VCaP (cell line): ENCODE measurements around the gene PSMG4.
A peak's percentile ranks its signal among the peaks of the same experiment; 100 is the strongest.

Experiments
- H3K27ac ChIP-seq: fragments of 450-650 bp; 2 replicates; pipeline ENCODE4 v1.5.1; 2017
- CTCF ChIP-seq: fragments of 450-650 bp; conservative IDR thresholded peaks from 2 replicates; pipeline ENCODE4 v1.5.1; 2017; ENCODE audit warnings: mild to moderate bottlenecking, moderate library complexity

The PSMG4 gene

DNA sequence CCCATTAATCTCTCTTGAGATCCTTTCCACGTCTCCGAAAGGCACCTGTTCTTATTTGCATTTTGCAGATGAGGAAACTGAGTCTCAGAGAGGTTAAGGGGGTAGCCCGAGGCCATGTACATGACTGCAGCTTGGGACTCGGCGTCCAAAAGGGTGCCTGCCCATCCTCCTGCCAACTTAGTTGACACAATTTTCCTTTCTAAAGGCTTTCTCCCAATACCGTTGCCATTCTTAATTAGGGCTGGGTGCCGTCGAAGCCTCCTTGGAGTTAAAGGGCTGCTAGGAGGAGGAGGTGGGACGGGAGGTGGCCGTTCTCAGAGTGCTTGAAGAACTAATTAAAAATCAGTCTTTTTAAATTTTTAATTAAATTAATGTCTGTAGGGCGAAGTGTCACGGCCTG is 546 bp upstream of the PSMG4 start:
- H3K27ac ChIP-seq = peak overlapping the region; percentile 77; the same call in 1 of the 2 replicates
- TF ChIP-seq CTCF = no peak

GRCh38 chr6:3259491-3259958 is 778 bp downstream of the PSMG4 start:
- TF ChIP-seq CTCF = no peak
- H3K27ac ChIP-seq = peak overlapping the region; percentile 77

DNA sequence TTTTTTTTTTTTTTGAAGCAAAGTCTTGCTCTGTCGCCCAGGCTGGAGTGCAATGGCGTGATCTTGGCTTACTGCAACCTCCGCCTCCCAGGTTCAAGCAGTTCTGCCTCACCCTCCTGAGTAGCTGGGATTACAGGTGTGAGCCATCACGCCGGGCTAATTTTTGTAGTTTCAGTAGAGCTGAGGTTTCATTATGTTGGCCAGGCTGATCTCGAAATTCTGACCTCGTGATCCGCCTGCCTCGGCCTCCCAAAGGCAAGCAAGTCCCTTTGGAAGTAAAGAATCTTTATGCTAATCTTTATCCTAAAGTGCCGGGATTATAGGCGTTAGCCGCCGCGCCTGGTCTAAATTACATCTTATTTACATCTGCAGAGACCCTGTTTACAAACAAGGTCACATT is 1.5 kb downstream of the PSMG4 start:
- H3K27ac ChIP-seq = no peak overlapping the region; the same call in 1 of the 2 replicates
- no peak for TF ChIP-seq CTCF

DNA sequence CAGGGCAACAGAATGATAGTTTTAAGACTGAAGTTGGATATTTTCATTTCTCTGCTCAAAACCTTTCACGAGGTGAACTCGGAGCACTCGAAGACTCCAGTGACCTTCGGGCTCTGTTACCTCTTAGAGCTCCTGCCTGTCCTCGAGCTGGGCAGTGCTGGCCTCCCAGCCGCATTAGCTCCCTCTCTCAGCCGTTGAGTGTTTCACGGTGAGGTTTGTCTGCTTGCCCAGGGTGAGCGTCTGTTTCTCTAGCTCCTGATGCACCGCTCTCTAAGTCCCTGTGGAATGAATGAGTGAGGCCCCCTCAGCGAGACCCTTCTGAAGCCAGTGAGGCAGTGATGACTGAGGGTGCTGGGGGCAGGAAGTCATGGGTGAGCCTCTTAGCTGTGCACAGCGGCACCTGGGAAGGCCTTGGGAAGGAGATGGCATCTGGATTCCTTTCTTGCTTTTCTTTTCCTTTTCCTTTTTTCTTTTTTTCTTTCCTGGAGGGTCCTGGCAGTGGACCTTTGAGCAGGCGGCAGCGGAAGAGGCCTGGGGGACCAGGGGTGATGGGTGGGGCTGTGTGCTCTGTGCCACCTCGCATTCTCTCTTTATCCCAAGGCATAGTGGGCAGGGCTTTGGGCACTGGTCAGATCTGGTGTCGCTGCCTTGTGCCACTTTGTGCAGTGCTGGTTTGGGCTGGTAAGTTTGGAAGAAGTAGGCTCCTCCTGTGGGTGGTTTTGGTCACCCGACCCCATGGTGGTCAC is 2.2 kb downstream of the PSMG4 start:
- H3K27ac ChIP-seq = no peak overlapping the region
- TF ChIP-seq CTCF = no peak

- no peak for TF ChIP-seq CTCF
- H3K27ac ChIP-seq = no peak overlapping the region
Observed at GRCh38 chr6:3261518-3261820, 2.7 kb downstream of the PSMG4 start.

DNA sequence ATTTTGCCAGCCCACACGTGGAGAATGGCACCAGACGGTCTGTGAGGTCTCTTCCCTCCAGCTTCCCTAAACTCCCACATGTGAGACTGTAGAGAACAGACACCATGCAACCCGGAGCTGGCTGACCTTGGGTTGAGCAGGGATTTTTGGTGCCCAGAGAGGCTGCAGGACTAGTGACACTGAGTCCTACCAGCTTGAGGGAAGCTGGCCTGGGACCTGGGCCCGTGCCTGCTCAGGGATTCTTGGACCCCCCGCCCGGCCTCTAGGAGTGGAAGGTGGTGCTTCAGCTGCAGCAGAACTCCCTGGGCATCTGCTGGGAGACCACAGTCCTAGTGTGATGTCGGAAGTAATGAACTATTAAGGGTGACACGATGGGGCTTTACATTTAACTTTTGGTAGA is 3.2 kb downstream of the PSMG4 start:
- no peak overlapping the region for H3K27ac ChIP-seq

GRCh38 chr6:3263096-3263495 is 4.3 kb downstream of the PSMG4 start:
- H3K27ac ChIP-seq = no peak overlapping the region
- no peak for TF ChIP-seq CTCF

More for the DNA sequence above, 3.2 kb downstream of the PSMG4 start:
- TF ChIP-seq CTCF = no peak
